PC-9 (cell line): ENCODE data around the gene FHAD1. TPM values are rescaled to one million over a fixed set of nuclear protein-coding genes. Genes with fewer than 3 reads are reported as not detected.

Experiments used
- BruUV-seq: library from RNA; stranded (reverse); fragments of 400-500 nt; replicated peaks from 2 replicates; lab custom pipeline; 2021; lab: Mats Ljungman, UMichigan
- CTCF ChIA-PET: fragments of 300-600 bp; sonication (Branson Sonifier 250); formaldehyde crosslinking; loops from one replicate; lab custom pipeline; 2022; ENCODE audit warnings: antibody characterized with exemption; lab: Charles Lee
- POLR2A ChIA-PET: fragments of 300-600 bp; sonication (Branson Sonifier 250); formaldehyde crosslinking; loops from one replicate; lab custom pipeline; 2022; ENCODE audit warnings: antibody characterized with exemption; ENCODE audit not compliant: unreplicated experiment; lab: Charles Lee
- DNase-seq, 2 experiments: peaks; one replicate each; pipeline versions ENCODE4 v3.0.0 to v3.0.0-alpha.2; 2015 to 2022; ENCODE audit warnings: mixed read lengths in 1 of 2
- H2AFZ ChIP-seq: fragments of 200-600 bp; sonication (generic); 2 replicates; pipeline ENCODE4 v1.8.1; 2017; ENCODE audit warnings: antibody characterized with exemption
- H3F3A ChIP-seq: fragments of 200-600 bp; sonication (generic); 2 replicates; pipeline ENCODE4 v1.8.1; 2017; ENCODE audit warnings: antibody characterized with exemption, mild to moderate bottlenecking, low read depth; ENCODE audit not compliant: insufficient read depth
- H3K27ac ChIP-seq: fragments of 200-600 bp; sonication (generic); 2 replicates; pipeline ENCODE4 v1.6.1; 2016; ENCODE audit warnings: mixed run types
- H3K27me3 ChIP-seq: fragments of 200-600 bp; sonication (generic); 2 replicates; pipeline ENCODE4 v1.6.1; 2016; ENCODE audit warnings: low read depth, mixed run types; ENCODE audit not compliant: insufficient read depth
- H3K36me3 ChIP-seq: fragments of 200-600 bp; sonication (generic); 2 replicates; pipeline ENCODE4 v1.6.1; 2016; ENCODE audit warnings: low read depth, mixed run types
- H3K4me1 ChIP-seq: fragments of 200-600 bp; sonication (generic); replicated peaks from 2 replicates; pipeline ENCODE4 v1.6.1; 2016; ENCODE audit warnings: mixed run types; ENCODE audit not compliant: insufficient read depth
- H3K4me2 ChIP-seq: fragments of 200-600 bp; sonication (generic); 2 replicates; pipeline ENCODE4 v1.6.1; 2017; ENCODE audit warnings: mixed run types
- H3K4me3 ChIP-seq: fragments of 200-600 bp; sonication (generic); 2 replicates; pipeline ENCODE4 v1.6.1; 2016; ENCODE audit warnings: mixed run types
- H3K79me2 ChIP-seq: fragments of 200-600 bp; sonication (generic); 2 replicates; pipeline ENCODE4 v1.6.1; 2017; ENCODE audit warnings: low read depth, mixed run types
- H3K9me2 ChIP-seq: fragments of 200-600 bp; sonication (generic); 2 replicates; pipeline ENCODE4 v1.8.1; 2017; ENCODE audit warnings: mild to moderate bottlenecking; ENCODE audit not compliant: insufficient read depth
- H3K9me3 ChIP-seq: fragments of 200-600 bp; sonication (generic); 2 replicates; pipeline ENCODE4 v1.8.1; 2016; ENCODE audit warnings: low read depth; ENCODE audit not compliant: insufficient read depth
- H4K20me1 ChIP-seq: fragments of 200-600 bp; sonication (generic); 2 replicates; pipeline ENCODE4 v1.8.1; 2017; ENCODE audit not compliant: insufficient read depth
- EZH2 ChIP-seq: fragments of 200-600 bp; sonication (generic); IDR thresholded peaks from 2 replicates; pipeline ENCODE4 v1.8.0; 2017; ENCODE audit warnings: antibody characterized with exemption, low read depth
- intact Hi-C: fragments of 100-400 bp; cut with micrococcal nuclease; formaldehyde crosslinking; loops from one replicate; pipeline ENCODE4 v1.10.0; 2022; ENCODE audit not compliant: unreplicated experiment
- total RNA-seq: library from RNA; stranded (reverse); gene quantifications from 2 replicates; pipeline ENCODE4 v1.2.3, GENCODE V29; 2021
- TF ChIP-seq, protein P1 (sequence below): fragments of 200-600 bp; sonication (generic); conservative IDR thresholded peaks from 2 replicates; pipeline ENCODE4 v1.6.1; 2017; ENCODE audit warnings: mixed run types, antibody characterized with exemption, mild to moderate bottlenecking, moderate library complexity

Gene FHAD1
- total RNA-seq, 1 experiment from 2014 or later: 6.9 TPM

DNA sequence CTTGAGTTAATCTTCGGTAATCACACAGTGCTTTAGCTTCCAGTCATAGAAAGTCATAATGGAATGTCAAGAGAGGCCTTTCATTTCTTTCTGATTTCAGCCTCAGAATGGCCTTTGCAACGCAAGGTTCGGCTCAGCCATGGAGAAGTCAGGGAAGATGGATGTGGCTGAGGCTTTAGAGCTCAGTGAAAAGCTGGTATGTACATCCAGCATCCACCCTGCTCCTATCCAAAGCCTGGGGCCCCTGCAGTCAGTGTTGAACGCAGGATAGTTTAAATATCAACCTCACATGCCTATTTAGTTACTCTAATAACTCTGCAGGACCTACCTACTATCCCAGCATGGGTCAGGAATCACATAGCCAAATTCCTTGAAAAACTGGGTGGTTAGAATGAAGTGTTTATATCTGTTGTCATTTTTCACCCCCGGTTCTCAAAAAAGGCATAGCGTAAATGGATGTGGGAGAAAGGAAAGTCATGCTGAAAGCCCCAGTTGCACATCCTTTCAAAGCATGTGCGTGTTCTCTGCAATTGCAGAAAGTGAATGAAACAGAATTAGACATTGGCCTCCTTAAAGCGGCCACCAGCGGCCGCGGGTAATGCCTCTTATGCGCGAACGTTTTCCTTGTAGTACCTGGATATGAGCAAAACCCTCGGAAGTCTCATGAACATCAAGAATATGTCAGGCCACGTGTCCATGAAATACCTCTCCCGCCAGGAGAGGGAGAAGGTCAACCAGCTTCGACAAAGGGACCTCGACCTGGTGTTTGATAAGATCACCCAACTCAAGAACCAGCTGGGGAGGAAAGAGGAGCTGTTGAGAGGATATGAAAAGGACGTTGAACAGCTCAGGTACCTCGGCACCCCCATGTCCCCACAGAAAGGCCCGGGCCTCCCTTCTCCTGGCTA is 133.8 kb downstream of the FHAD1 start:
- ChIA-PET POLR2A (interaction anchor here (0.7 kb wide), 1 partner anchor 22 kb away, joined by 3 read pairs; no protein-coding TSS in a partner anchor), CTCF (no interaction called here)

DNA sequence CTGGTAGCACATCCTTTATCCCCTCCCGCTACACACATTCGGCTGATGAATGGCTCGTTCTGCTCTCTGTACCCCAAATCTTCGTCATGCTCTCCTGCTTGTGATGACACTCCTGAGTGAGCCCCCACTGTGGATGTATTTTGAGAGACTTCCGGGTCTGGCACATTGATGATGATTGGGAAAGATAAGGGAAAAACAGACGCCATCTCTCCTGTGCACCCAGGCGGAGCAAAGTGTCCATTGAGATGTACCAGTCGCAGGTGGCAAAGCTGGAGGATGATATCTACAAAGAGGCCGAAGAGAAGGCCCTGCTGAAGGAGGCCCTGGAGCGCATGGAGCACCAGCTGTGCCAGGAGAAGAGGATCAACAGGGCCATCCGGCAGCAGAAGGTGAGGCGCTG is 134.8 kb downstream of the FHAD1 start:
- H3F3A ChIP-seq: no peaks in the 10 kb centered on the region
- H3K36me3 ChIP-seq: no peaks in the 10 kb centered on the region
- POLR2A ChIA-PET: interaction anchor here (0.7 kb wide), 1 partner anchor 22 kb away, joined by 3 read pairs; no protein-coding TSS in a partner anchor
- DNase-seq: no peak
- no peak overlapping the region for H3K4me2 ChIP-seq
- TF ChIP-seq, protein P1, sequence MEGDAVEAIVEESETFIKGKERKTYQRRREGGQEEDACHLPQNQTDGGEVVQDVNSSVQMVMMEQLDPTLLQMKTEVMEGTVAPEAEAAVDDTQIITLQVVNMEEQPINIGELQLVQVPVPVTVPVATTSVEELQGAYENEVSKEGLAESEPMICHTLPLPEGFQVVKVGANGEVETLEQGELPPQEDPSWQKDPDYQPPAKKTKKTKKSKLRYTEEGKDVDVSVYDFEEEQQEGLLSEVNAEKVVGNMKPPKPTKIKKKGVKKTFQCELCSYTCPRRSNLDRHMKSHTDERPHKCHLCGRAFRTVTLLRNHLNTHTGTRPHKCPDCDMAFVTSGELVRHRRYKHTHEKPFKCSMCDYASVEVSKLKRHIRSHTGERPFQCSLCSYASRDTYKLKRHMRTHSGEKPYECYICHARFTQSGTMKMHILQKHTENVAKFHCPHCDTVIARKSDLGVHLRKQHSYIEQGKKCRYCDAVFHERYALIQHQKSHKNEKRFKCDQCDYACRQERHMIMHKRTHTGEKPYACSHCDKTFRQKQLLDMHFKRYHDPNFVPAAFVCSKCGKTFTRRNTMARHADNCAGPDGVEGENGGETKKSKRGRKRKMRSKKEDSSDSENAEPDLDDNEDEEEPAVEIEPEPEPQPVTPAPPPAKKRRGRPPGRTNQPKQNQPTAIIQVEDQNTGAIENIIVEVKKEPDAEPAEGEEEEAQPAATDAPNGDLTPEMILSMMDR: no peak
- TF ChIP-seq EZH2: no peak
- H3K9me2 ChIP-seq: no peaks in the 10 kb centered on the region
- H3K79me2 ChIP-seq: no peaks in the 10 kb centered on the region
- no peak overlapping the region for H2AFZ ChIP-seq
- H3K9me3 ChIP-seq: no peaks in the 10 kb centered on the region
- no peaks in the 10 kb centered on the region for H4K20me1 ChIP-seq
- BruUV-seq: no TSS peak
- H3K27me3 ChIP-seq: no peaks in the 10 kb centered on the region
- H3K4me3 ChIP-seq: no peak overlapping the region
- CTCF ChIA-PET: interaction anchor here (1.0 kb wide), 1 partner anchor 14 kb away, joined by 3 read pairs; no protein-coding TSS in a partner anchor
- H3K27ac ChIP-seq: no peak overlapping the region
- no peaks in the 10 kb centered on the region for H3K4me1 ChIP-seq
- intact Hi-C loops: no loop called here

More for the DNA sequence above, 133.8 kb downstream of the FHAD1 start:
- Histone ChIP-seq H3K9me2 (no peaks in the 10 kb centered on the region), H3K4me2 (no peak overlapping the region), H3K27ac (no peak overlapping the region), H3F3A (no peaks in the 10 kb centered on the region), H3K4me3 (no peak overlapping the region), H3K27me3 (no peaks in the 10 kb centered on the region), H4K20me1 (no peaks in the 10 kb centered on the region), H3K4me1 (no peaks in the 10 kb centered on the region), H2AFZ (no peak overlapping the region), H3K79me2 (no peaks in the 10 kb centered on the region), H3K36me3 (no peaks in the 10 kb centered on the region), H3K9me3 (no peaks in the 10 kb centered on the region)
- no peak for DNase-seq
- intact Hi-C loops: no loop called here
- no peak for TF ChIP-seq EZH2
- TF ChIP-seq, protein P1: no peak
- no TSS peak for BruUV-seq

DNA sequence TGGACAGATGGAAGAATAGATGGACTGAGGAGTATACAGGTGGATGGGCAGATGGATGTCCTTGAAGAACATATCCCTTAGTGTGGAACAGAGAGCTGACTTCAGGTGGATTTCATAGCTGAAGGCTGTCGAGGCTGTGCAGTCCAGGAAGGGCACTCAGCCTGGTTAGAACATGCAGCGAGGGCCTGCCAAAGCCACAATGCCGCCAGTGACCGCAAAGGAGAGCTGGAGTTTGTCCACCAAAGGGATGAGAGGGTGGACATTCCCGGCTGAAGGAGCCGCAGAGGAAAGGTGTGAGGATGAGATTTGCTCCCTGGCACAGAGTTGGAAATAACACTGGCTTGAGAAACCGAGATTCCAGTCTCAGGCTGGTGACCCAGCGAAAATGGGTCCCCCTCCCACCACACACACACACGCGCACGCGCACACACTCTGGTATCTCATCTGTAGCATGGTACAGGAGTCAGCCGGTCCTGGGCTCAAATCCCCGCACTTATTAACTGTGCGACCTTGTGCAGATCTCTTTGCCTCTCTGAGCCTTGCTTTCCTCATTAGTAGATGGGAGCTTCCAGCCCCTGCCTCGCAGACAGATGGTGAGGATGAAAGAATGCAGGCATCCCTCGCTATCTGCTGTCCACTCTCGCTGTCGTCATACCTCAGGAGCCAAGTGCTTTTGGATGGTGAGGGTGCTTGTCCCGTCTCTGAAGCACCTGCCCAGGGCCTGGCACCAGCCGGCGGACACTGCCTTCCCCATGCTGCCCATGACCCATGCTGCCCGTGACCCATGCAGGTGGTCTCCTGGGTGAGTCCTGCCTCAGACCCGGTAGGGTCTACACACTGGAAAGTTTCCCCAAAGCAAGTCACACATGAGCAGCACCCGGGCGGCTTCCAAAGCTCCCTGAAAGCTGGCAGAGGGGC is 135.8 kb downstream of the FHAD1 start:
- TF ChIP-seq EZH2: no peak
- TF ChIP-seq, protein P1: no peak
- Histone ChIP-seq H4K20me1 (no peaks in the 10 kb centered on the region), H3K27me3 (no peaks in the 10 kb centered on the region), H3K4me1 (no peaks in the 10 kb centered on the region), H3K36me3 (no peaks in the 10 kb centered on the region), H3K4me3 (no peak overlapping the region), H3K27ac (no peak overlapping the region), H3K79me2 (no peaks in the 10 kb centered on the region), H3K4me2 (no peak overlapping the region), H3K9me3 (no peaks in the 10 kb centered on the region), H3F3A (no peaks in the 10 kb centered on the region), H3K9me2 (no peaks in the 10 kb centered on the region), H2AFZ (no peak overlapping the region)
- BruUV-seq: no TSS peak
- no peak for DNase-seq
- intact Hi-C loops: no loop called here
- POLR2A ChIA-PET: no interaction called here
- CTCF ChIA-PET: interaction anchor here (1.0 kb wide), 1 partner anchor 15 kb away, joined by 3 read pairs; no protein-coding TSS in a partner anchor
